GM12878 (cell line): ENCODE data around the gene SETDB1. TPM values are rescaled to one million over a fixed set of nuclear protein-coding genes. Genes with fewer than 3 reads are reported as not detected.

Experiments used
- ASH2L ChIP-seq: fragments of 300-600, 200-600 bp; sonication (generic); IDR thresholded peaks from 2 replicates; pipeline ENCODE4 v1.6.1; 2017; ENCODE audit warnings: low read depth, mild to moderate bottlenecking, borderline replicate concordance
- ATF7 ChIP-seq: fragments of 450-650 bp; IDR thresholded peaks from 2 replicates; pipeline ENCODE4 v1.6.1; 2016; ENCODE audit warnings: low read depth, mild to moderate bottlenecking
- BMI1 ChIP-seq: fragments of 450-650 bp; IDR thresholded peaks from 2 replicates; pipeline ENCODE4 v1.6.1; 2016; ENCODE audit warnings: mild to moderate bottlenecking, moderate library complexity, borderline replicate concordance
- ESRRA ChIP-seq: IDR thresholded peaks from 2 replicates; pipeline ENCODE4 v1.6.1; 2012; ENCODE audit warnings: mild to moderate bottlenecking, low read length, improper control_type of control experiment
- GABPA ChIP-seq: IDR thresholded peaks from 2 replicates; pipeline ENCODE4 v1.6.1; 2014; ENCODE audit warnings: antibody characterized with exemption, low read depth, mild to moderate bottlenecking, inconsistent platforms
- HCFC1 ChIP-seq: fragments of 150-350 bp; IDR thresholded peaks from 2 replicates; pipeline ENCODE4 v1.6.1; 2014; ENCODE audit warnings: low read length
- HDGF ChIP-seq: fragments of 450-650 bp; IDR thresholded peaks from 2 replicates; pipeline ENCODE4 v1.6.1; 2016; ENCODE audit warnings: antibody characterized with exemption
- IKZF1 ChIP-seq: fragments of 450-650 bp; conservative IDR thresholded peaks from 2 replicates; pipeline ENCODE4 v1.6.1; 2017; ENCODE audit warnings: antibody characterized with exemption, mild to moderate bottlenecking
- MEF2A ChIP-seq: IDR thresholded peaks from 2 replicates; pipeline ENCODE4 v1.6.1; 2011; ENCODE audit warnings: low read depth, mild to moderate bottlenecking, low read length, moderate library complexity; ENCODE audit not compliant: insufficient read depth
- NBN ChIP-seq: fragments of 450-650 bp; IDR thresholded peaks from 2 replicates; pipeline ENCODE4 v1.6.1; 2016
- NFIC ChIP-seq: IDR thresholded peaks from 2 replicates; pipeline ENCODE4 v1.6.1; 2012; ENCODE audit warnings: low read depth, mild to moderate bottlenecking, inconsistent platforms, low read length, moderate library complexity
- PAX8 ChIP-seq: fragments of 450-650 bp; IDR thresholded peaks from 2 replicates; pipeline ENCODE4 v1.6.1; 2017; ENCODE audit warnings: mild to moderate bottlenecking, moderate library complexity
- POLR2A ChIP-seq: IDR thresholded peaks from 2 replicates; pipeline ENCODE4 v1.6.1; 2011; ENCODE audit warnings: low read depth, mild to moderate bottlenecking, low read length
- RAD51 ChIP-seq: fragments of 450-650 bp; IDR thresholded peaks from 2 replicates; pipeline ENCODE4 v1.6.1; 2016; ENCODE audit warnings: moderate library complexity, mild to moderate bottlenecking, inconsistent platforms
- RELA ChIP-seq: fragments of 450-650 bp; IDR thresholded peaks from 2 replicates; pipeline ENCODE4 v1.8.0; 2014; ENCODE audit warnings: borderline replicate concordance; ENCODE audit not compliant: partially characterized antibody
- RFX5 ChIP-seq: IDR thresholded peaks from 2 replicates; pipeline ENCODE4 v1.6.1; 2011; ENCODE audit warnings: low read depth, low read length, improper control_type of control experiment
- SMAD1 ChIP-seq: fragments of 450-650 bp; IDR thresholded peaks from 2 replicates; pipeline ENCODE4 v1.6.1; 2018; ENCODE audit warnings: mild to moderate bottlenecking, low read depth; ENCODE audit not compliant: partially characterized antibody
- SMARCA5 ChIP-seq: fragments of 450-650 bp; IDR thresholded peaks from 2 replicates; pipeline ENCODE4 v1.6.1; 2017; ENCODE audit warnings: mild to moderate bottlenecking
- TAF1 ChIP-seq: IDR thresholded peaks from 2 replicates; pipeline ENCODE4 v1.6.1; 2011; ENCODE audit warnings: mild to moderate bottlenecking, low read depth, low read length, borderline replicate concordance
- TBL1XR1 ChIP-seq: IDR thresholded peaks from 2 replicates; pipeline ENCODE4 v1.6.1; 2012; ENCODE audit warnings: low read depth, low read length, improper control_type of control experiment
- ZBED1 ChIP-seq: IDR thresholded peaks from 2 replicates; pipeline ENCODE4 v1.6.1; 2016; ENCODE audit warnings: borderline replicate concordance
- ZNF622 ChIP-seq: fragments of 450-650 bp; IDR thresholded peaks from 2 replicates; pipeline ENCODE4 v1.6.1; 2017; ENCODE audit warnings: mild to moderate bottlenecking, inconsistent platforms
- polyA plus RNA-seq, 11 experiments: library from polyadenylated mRNA; depleted of rRNA in 4 of 11; unstranded in 6 of 11; stranded (reverse) in 5 of 11; fragments of >200 nt; fragmentation: Nextera tagmentation in 4 of 11; fragmentation: Illumina TruSeq in 1 of 11; extraction: Ambion mirVana in 4 of 11; extraction: Trizol in 1 of 11; gene quantifications; 1 replicate in 1 of 11; 2 replicates in 10 of 11; pipeline versions ENCODE4 v1.2.1 to v1.2.3, GENCODE V29; 2011 to 2016; ENCODE audit warnings: inconsistent platforms in 2 of 11, missing spikeins in 2 of 11, low read depth in 1 of 11
- total RNA-seq, 4 experiments: library from RNA; depleted of rRNA in 3 of 4; stranded (reverse); fragments of >200 nt in 3 of 4; fragmentation: Illumina TruSeq in 1 of 4; extraction: Trizol in 1 of 4; gene quantifications; 2 replicates each; pipeline versions ENCODE4 v1.2.1 to v1.2.3, GENCODE V29; 2013 to 2021
- TF ChIP-seq, protein P1 (sequence below): fragments of 450-650 bp; IDR thresholded peaks from 2 replicates; pipeline ENCODE4 v1.6.1; 2016; ENCODE audit warnings: mild to moderate bottlenecking, moderate library complexity, borderline replicate concordance
- TF ChIP-seq, protein P2 (sequence below): IDR thresholded peaks from 2 replicates; pipeline ENCODE4 v1.6.1; 2011; ENCODE audit warnings: borderline replicate concordance, low read depth, mild to moderate bottlenecking, moderate library complexity, low read length; ENCODE audit not compliant: insufficient read depth, poor library complexity, severe bottlenecking
- TF ChIP-seq, protein P3 (sequence below): fragments of 450-650 bp; IDR thresholded peaks from 2 replicates; pipeline ENCODE4 v1.6.1; 2017; ENCODE audit warnings: mild to moderate bottlenecking, low read depth, inconsistent platforms; ENCODE audit not compliant: poor library complexity, severe bottlenecking

Gene SETDB1
- total and polyA plus RNA-seq, 10 of the 15 experiments (the other 5 are each of a cell fraction or from before 2014, with no cell fraction given): 14.3 to 56.7 (median 35.7) TPM

- TF ChIP-seq, protein P1, sequence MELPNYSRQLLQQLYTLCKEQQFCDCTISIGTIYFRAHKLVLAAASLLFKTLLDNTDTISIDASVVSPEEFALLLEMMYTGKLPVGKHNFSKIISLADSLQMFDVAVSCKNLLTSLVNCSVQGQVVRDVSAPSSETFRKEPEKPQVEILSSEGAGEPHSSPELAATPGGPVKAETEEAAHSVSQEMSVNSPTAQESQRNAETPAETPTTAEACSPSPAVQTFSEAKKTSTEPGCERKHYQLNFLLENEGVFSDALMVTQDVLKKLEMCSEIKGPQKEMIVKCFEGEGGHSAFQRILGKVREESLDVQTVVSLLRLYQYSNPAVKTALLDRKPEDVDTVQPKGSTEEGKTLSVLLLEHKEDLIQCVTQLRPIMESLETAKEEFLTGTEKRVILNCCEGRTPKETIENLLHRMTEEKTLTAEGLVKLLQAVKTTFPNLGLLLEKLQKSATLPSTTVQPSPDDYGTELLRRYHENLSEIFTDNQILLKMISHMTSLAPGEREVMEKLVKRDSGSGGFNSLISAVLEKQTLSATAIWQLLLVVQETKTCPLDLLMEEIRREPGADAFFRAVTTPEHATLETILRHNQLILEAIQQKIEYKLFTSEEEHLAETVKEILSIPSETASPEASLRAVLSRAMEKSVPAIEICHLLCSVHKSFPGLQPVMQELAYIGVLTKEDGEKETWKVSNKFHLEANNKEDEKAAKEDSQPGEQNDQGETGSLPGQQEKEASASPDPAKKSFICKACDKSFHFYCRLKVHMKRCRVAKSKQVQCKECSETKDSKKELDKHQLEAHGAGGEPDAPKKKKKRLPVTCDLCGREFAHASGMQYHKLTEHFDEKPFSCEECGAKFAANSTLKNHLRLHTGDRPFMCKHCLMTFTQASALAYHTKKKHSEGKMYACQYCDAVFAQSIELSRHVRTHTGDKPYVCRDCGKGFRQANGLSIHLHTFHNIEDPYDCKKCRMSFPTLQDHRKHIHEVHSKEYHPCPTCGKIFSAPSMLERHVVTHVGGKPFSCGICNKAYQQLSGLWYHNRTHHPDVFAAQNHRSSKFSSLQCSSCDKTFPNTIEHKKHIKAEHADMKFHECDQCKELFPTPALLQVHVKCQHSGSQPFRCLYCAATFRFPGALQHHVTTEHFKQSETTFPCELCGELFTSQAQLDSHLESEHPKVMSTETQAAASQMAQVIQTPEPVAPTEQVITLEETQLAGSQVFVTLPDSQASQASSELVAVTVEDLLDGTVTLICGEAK: peak; percentile 93; the same call in 1 of the 2 replicates
- TF ChIP-seq RELA (no peak), RFX5 (no peak), POLR2A (peak; percentile 71), HCFC1 (peak; percentile 71), ASH2L (no peak), BMI1 (no peak), HDGF (no peak), PAX8 (no peak), GABPA (peak; percentile 95), TBL1XR1 (peak; percentile 71), NBN (peak; percentile 89), RAD51 (peak; percentile 78), ZNF622 (no peak), ATF7 (peak; percentile 67), SMAD1 (no peak), TAF1 (no peak), SMARCA5 (no peak), IKZF1 (peak; percentile 91), NFIC (no peak; the same call in 1 of the 2 replicates), ZBED1 (0 out of 2 replicates have a peak, but pooled peaks have one; percentile 9), MEF2A (no peak), ESRRA (no peak)
- TF ChIP-seq, protein P2, sequence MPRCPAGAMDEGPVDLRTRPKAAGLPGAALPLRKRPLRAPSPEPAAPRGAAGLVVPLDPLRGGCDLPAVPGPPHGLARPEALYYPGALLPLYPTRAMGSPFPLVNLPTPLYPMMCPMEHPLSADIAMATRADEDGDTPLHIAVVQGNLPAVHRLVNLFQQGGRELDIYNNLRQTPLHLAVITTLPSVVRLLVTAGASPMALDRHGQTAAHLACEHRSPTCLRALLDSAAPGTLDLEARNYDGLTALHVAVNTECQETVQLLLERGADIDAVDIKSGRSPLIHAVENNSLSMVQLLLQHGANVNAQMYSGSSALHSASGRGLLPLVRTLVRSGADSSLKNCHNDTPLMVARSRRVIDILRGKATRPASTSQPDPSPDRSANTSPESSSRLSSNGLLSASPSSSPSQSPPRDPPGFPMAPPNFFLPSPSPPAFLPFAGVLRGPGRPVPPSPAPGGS: no peak
- TF ChIP-seq, protein P3, sequence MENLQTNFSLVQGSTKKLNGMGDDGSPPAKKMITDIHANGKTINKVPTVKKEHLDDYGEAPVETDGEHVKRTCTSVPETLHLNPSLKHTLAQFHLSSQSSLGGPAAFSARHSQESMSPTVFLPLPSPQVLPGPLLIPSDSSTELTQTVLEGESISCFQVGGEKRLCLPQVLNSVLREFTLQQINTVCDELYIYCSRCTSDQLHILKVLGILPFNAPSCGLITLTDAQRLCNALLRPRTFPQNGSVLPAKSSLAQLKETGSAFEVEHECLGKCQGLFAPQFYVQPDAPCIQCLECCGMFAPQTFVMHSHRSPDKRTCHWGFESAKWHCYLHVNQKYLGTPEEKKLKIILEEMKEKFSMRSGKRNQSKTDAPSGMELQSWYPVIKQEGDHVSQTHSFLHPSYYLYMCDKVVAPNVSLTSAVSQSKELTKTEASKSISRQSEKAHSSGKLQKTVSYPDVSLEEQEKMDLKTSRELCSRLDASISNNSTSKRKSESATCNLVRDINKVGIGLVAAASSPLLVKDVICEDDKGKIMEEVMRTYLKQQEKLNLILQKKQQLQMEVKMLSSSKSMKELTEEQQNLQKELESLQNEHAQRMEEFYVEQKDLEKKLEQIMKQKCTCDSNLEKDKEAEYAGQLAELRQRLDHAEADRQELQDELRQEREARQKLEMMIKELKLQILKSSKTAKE: no peak
Observed at GRCh38 chr1:150926097-150926741, at the start of gene SETDB1 (continued).
